Measurements from ENCODE around the gene SEMA5A.
A peak's percentile ranks its signal among the peaks of the same experiment; 100 is the strongest.

SEMA5A gene

GRCh38 chr5:9202636-9203035, 343.2 kb downstream of the SEMA5A start:
- no peak for DNase-seq (ENCODE audit: low read depth)

- DNase-seq (ENCODE audit: low read depth): no peak
Measured at GRCh38 chr5:9201761-9202160, 344.1 kb downstream of the SEMA5A start.

- DNase-seq (ENCODE audit: low read depth): no peak
Measured at GRCh38 chr5:9201011-9201410, 344.9 kb downstream of the SEMA5A start.

- no peak for DNase-seq (ENCODE audit: low read depth)
Measured at GRCh38 chr5:9198394-9198793, 347.5 kb downstream of the SEMA5A start.

- DNase-seq (ENCODE audit: low read depth): peak; percentile 65
Measured at GRCh38 chr5:9197881-9198260, 348.0 kb downstream of the SEMA5A start.

- peak; percentile 55 for DNase-seq (ENCODE audit: low read depth)
Measured at GRCh38 chr5:9196403-9197227, 349.3 kb downstream of the SEMA5A start.

GRCh38 chr5:9194509-9194908, 351.4 kb downstream of the SEMA5A start:
- peak; percentile 64 for DNase-seq (ENCODE audit: low read depth)

- DNase-seq (ENCODE audit: low read depth): no peak
Measured at GRCh38 chr5:9192266-9192665, 353.6 kb downstream of the SEMA5A start.

- DNase-seq (ENCODE audit: low read depth): no peak
Measured at GRCh38 chr5:9189681-9190080, 356.2 kb downstream of the SEMA5A start.

- no peak for DNase-seq (ENCODE audit: low read depth)
Measured at GRCh38 chr5:9188956-9189355, 356.9 kb downstream of the SEMA5A start.

- DNase-seq (ENCODE audit: low read depth): peak; percentile 85
Measured at GRCh38 chr5:9188131-9188530, 357.7 kb downstream of the SEMA5A start.

- DNase-seq (ENCODE audit: low read depth): no peak
Measured at GRCh38 chr5:9187614-9188013, 358.3 kb downstream of the SEMA5A start.

- no peak for DNase-seq (ENCODE audit: low read depth)
Measured at GRCh38 chr5:9186069-9186468, 359.8 kb downstream of the SEMA5A start.

- no peak for DNase-seq (ENCODE audit: low read depth)
Measured at GRCh38 chr5:9183992-9184391, 361.9 kb downstream of the SEMA5A start.

GRCh38 chr5:9182899-9183695, 362.8 kb downstream of the SEMA5A start:
- DNase-seq (ENCODE audit: low read depth): no peak

GRCh38 chr5:9176641-9177040, 369.2 kb downstream of the SEMA5A start:
- no peak for DNase-seq (ENCODE audit: low read depth)

- no peak for DNase-seq (ENCODE audit: low read depth)
Measured at GRCh38 chr5:9174446-9174845, 371.4 kb downstream of the SEMA5A start.

- DNase-seq (ENCODE audit: low read depth): peak; percentile 87
Measured at GRCh38 chr5:9173281-9174048, 372.4 kb downstream of the SEMA5A start.

GRCh38 chr5:9170026-9170425, 375.8 kb downstream of the SEMA5A start:
- no peak for DNase-seq (ENCODE audit: low read depth)

- DNase-seq (ENCODE audit: low read depth): no peak
Measured at GRCh38 chr5:9169557-9169902, 376.3 kb downstream of the SEMA5A start.

GRCh38 chr5:9168791-9169556, 376.9 kb downstream of the SEMA5A start:
- no peak for DNase-seq (ENCODE audit: low read depth)

All from HS-5 (cell line).